ENCODE data around the gene SLC25A21.

SLC25A21 gene

DNA sequence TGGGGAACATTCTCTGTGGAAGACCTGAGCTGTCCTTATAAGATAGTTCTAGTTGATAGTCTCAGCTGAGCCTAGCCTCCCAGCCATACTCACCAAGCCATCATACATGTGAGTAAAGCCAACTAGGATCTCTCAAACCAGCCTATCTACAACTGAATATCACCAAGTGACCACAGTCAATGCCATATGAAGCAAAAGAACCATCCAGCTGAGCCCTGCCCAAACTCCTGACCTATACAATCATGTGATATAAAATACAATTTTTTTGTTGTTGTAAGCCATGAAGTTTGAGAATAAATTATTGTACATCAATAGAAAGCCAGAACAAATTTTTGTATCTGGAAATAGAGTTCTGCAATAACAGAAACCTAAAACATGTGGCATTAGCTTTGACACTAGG is 118.3 kb downstream of the SLC25A21 start:
- Histone ChIP-seq H3K4me3 (ENCODE audit: low read length) (no peak overlapping the region), H3K36me3 (ENCODE audit: insufficient read depth, low read depth, low read length) (no peaks in the 10 kb centered on the region), H3K9ac (ENCODE audit: low read depth, low read length) (no peak overlapping the region), H3K27me3 (ENCODE audit: insufficient read depth, low read length) (no peaks in the 10 kb centered on the region), H3K27ac (ENCODE audit: low read length) (no peak overlapping the region), H3K9me3 (ENCODE audit: insufficient read depth, low read depth, low read length) (peaks cover 6% of the 10 kb centered on the region), H3K4me1 (ENCODE audit: insufficient read depth, low read length) (peaks cover 13% of the 10 kb centered on the region; the same call in 1 of the 2 replicates)

DNA sequence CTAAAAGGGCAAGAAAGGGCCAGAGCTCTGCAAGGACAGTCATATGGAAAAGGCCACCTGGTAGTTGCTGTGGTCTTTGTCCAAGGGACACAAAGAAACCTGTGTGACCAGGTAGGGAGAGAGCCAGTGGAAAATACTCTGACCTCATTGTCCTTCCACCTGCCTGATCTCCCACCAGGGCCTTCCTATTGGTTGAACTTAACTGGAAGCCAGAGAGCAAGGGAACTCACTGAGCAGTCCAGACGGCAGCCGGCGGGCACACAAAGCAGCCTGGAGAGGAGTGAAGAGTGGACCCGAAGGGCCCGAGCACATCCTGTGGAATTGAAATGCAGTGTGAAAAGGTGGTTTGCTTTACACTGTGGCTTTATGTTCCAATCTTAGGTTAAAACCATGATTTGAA is 120.7 kb downstream of the SLC25A21 start:
- Histone ChIP-seq H3K9me3 (ENCODE audit: insufficient read depth, low read depth, low read length) (peaks cover 6% of the 10 kb centered on the region), H3K36me3 (ENCODE audit: insufficient read depth, low read depth, low read length) (no peaks in the 10 kb centered on the region), H3K4me1 (ENCODE audit: insufficient read depth, low read length) (peaks cover 6% of the 10 kb centered on the region; the same call in 1 of the 2 replicates), H3K27ac (ENCODE audit: low read length) (no peak overlapping the region), H3K9ac (ENCODE audit: low read depth, low read length) (no peak overlapping the region), H3K4me3 (ENCODE audit: low read length) (no peak overlapping the region), H3K27me3 (ENCODE audit: insufficient read depth, low read length) (no peaks in the 10 kb centered on the region)

DNA sequence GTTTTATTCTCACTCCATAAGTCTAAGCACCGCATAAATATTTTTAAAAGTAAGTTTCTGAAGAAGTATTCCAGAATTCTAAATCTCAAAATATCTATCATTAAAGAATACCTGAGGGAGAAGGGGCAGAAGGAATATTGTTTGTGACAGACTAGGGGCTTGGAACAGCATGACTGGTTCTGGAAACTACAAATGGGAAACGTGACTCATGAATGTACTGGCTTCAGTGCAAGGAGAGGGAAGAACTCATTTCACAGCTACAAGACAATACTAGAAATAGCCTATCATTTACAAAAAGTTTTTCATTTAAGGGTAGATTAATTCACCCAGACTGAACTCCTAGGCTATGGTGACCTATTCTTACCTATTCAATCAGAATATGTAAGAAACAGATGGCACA is 121.3 kb downstream of the SLC25A21 start:
- Histone ChIP-seq H3K4me3 (ENCODE audit: low read length) (no peak overlapping the region), H3K4me1 (ENCODE audit: insufficient read depth, low read length) (0 out of 2 replicates have a peak, but pooled peaks cover 4% of the 10 kb centered on the region), H3K9me3 (ENCODE audit: insufficient read depth, low read depth, low read length) (peaks cover 6% of the 10 kb centered on the region), H3K27ac (ENCODE audit: low read length) (no peak overlapping the region), H3K9ac (ENCODE audit: low read depth, low read length) (no peak overlapping the region), H3K36me3 (ENCODE audit: insufficient read depth, low read depth, low read length) (no peaks in the 10 kb centered on the region), H3K27me3 (ENCODE audit: insufficient read depth, low read length) (no peaks in the 10 kb centered on the region)

DNA sequence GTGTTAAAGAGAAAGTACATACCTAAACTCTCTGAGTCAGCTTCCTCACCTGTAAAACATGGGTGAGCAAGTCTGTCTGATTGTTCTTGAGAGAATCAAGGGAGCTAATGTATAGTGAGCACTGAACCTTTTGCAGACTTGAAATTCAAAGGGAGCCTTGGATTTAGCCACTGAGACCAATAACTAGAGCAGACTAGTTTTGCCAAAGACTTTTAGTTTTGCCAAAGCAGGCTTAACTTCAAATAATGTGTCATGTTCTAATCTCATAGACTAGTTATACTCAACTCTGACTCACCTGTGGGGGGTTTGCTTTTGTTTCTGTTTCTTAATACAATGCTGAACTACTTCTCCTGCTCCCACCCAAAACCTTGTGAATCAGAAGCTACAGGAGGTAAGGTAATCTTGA is 123.7 kb downstream of the SLC25A21 start:
- no peaks in the 10 kb centered on the region for H3K36me3 ChIP-seq (ENCODE audit: insufficient read depth, low read depth, low read length)
- 0 out of 2 replicates have a peak, but pooled peaks cover 4% of the 10 kb centered on the region for H3K4me1 ChIP-seq (ENCODE audit: insufficient read depth, low read length)
- H3K9ac ChIP-seq (ENCODE audit: low read depth, low read length) = no peak overlapping the region
- no peaks in the 10 kb centered on the region for H3K27me3 ChIP-seq (ENCODE audit: insufficient read depth, low read length)
- no peaks in the 10 kb centered on the region for H3K9me3 ChIP-seq (ENCODE audit: insufficient read depth, low read depth, low read length)
- no peak overlapping the region for H3K4me3 ChIP-seq (ENCODE audit: low read length)
- H3K27ac ChIP-seq (ENCODE audit: low read length) = no peak overlapping the region

DNA sequence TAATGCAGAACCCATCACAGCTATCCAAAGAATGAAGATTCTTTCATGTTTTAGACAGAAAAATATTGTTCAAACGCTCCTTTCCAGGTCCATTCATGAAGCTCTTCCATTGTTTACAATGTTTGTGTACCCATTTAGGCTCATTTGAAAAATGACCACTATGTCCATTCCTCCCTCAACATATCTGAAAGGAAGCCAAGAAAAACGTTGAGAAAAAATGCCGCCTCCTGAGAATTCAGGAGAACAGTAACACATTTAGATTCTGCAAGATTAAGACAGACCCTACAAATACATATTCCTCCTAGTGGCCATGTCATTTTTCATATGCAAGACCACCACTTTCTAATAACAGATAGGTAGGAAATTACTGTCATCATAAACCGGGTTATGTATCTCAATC is 124.4 kb downstream of the SLC25A21 start:
- Histone ChIP-seq H3K36me3 (ENCODE audit: insufficient read depth, low read depth, low read length) (no peaks in the 10 kb centered on the region), H3K4me1 (ENCODE audit: insufficient read depth, low read length) (0 out of 2 replicates have a peak, but pooled peaks cover 4% of the 10 kb centered on the region), H3K27me3 (ENCODE audit: insufficient read depth, low read length) (no peaks in the 10 kb centered on the region), H3K4me3 (ENCODE audit: low read length) (no peak overlapping the region), H3K9ac (ENCODE audit: low read depth, low read length) (no peak overlapping the region), H3K9me3 (ENCODE audit: insufficient read depth, low read depth, low read length) (no peaks in the 10 kb centered on the region), H3K27ac (ENCODE audit: low read length) (no peak overlapping the region)

DNA sequence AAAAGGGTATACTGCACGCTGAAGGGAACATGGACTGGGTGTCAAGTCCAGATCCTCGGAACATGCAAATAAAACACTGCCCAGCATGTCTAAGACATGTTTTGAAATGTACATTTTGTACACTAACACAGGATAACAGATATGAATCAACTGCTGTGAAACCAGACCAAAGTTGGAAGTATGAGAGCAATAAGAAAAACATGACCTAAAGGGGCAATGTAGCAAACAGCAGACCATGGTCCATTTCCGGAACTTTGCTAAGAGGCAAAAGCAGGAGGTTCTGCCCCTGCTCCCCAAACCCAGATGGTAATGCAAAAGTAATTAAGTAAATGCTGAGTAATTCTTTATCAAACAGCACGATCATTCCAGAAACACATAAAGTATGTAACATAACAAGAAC is 125.2 kb downstream of the SLC25A21 start:
- no peak overlapping the region for H3K4me3 ChIP-seq (ENCODE audit: low read length)
- H3K9me3 ChIP-seq (ENCODE audit: insufficient read depth, low read depth, low read length) = no peaks in the 10 kb centered on the region
- no peaks in the 10 kb centered on the region for H3K36me3 ChIP-seq (ENCODE audit: insufficient read depth, low read depth, low read length)
- H3K27ac ChIP-seq (ENCODE audit: low read length) = no peak overlapping the region
- H3K27me3 ChIP-seq (ENCODE audit: insufficient read depth, low read length) = no peaks in the 10 kb centered on the region
- H3K9ac ChIP-seq (ENCODE audit: low read depth, low read length) = no peak overlapping the region
- 0 out of 2 replicates have a peak, but pooled peaks cover 4% of the 10 kb centered on the region for H3K4me1 ChIP-seq (ENCODE audit: insufficient read depth, low read length)

DNA sequence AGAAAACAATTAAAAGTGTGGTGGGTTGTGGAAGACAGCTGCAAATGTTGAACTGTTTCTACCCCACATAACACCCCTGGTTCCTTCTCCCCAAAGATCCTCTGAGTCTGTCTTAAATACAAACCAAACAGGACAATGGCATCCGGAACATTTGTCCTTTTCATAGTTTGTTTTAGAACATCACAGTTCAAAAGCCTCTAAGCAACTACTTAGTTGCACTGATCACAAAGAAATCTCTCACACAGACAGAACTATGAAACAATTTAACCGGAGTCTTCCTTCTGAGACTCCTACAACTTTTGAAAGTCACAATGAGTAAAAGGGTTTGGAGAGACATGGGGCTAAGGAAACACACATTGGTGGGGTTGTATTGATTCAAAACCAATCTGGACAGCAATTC is 125.6 kb downstream of the SLC25A21 start:
- Histone ChIP-seq H3K9ac (ENCODE audit: low read depth, low read length) (no peak overlapping the region), H3K4me1 (ENCODE audit: insufficient read depth, low read length) (0 out of 2 replicates have a peak, but pooled peaks cover 4% of the 10 kb centered on the region), H3K36me3 (ENCODE audit: insufficient read depth, low read depth, low read length) (no peaks in the 10 kb centered on the region), H3K27ac (ENCODE audit: low read length) (no peak overlapping the region), H3K4me3 (ENCODE audit: low read length) (no peak overlapping the region), H3K27me3 (ENCODE audit: insufficient read depth, low read length) (no peaks in the 10 kb centered on the region), H3K9me3 (ENCODE audit: insufficient read depth, low read depth, low read length) (no peaks in the 10 kb centered on the region)

DNA sequence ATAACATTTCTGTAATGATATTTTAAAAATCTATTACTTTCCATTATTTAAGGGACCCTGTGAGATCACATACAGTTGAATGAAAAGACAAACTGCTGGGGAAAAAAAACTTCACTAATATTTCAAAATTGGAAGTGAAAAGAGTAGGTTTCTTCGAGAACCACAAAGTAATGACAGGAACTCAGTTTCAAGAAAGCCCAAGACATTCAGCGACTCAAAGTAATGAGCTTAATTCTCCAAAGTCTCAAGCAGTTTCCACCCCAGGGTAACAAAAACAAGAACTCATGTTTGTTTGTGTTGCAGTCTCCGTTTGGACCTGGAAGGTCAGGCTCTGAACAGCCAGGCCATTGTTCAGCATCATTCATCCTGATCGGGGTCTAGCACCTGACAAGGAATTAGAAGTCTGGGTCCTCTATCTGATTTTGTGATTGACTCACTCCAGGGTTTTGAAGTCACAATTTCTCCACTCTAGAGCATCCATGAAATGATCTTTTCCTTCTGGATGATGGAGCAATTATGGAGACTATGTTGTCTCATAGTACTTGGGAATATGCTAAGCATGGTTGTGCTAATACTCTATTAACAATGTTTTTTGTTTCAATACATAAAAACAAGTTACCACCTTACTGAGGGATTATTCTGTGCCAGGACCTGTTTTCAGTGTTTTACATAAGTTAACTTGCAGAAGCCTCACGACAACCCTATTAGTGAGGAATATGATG is 126.9 kb downstream of the SLC25A21 start:
- Histone ChIP-seq H3K9me3 (ENCODE audit: insufficient read depth, low read depth, low read length) (no peaks in the 10 kb centered on the region), H3K4me3 (ENCODE audit: low read length) (no peak overlapping the region), H3K4me1 (ENCODE audit: insufficient read depth, low read length) (no peaks in the 10 kb centered on the region), H3K9ac (ENCODE audit: low read depth, low read length) (no peak overlapping the region), H3K36me3 (ENCODE audit: insufficient read depth, low read depth, low read length) (no peaks in the 10 kb centered on the region), H3K27ac (ENCODE audit: low read length) (no peak overlapping the region), H3K27me3 (ENCODE audit: insufficient read depth, low read length) (no peaks in the 10 kb centered on the region)

DNA sequence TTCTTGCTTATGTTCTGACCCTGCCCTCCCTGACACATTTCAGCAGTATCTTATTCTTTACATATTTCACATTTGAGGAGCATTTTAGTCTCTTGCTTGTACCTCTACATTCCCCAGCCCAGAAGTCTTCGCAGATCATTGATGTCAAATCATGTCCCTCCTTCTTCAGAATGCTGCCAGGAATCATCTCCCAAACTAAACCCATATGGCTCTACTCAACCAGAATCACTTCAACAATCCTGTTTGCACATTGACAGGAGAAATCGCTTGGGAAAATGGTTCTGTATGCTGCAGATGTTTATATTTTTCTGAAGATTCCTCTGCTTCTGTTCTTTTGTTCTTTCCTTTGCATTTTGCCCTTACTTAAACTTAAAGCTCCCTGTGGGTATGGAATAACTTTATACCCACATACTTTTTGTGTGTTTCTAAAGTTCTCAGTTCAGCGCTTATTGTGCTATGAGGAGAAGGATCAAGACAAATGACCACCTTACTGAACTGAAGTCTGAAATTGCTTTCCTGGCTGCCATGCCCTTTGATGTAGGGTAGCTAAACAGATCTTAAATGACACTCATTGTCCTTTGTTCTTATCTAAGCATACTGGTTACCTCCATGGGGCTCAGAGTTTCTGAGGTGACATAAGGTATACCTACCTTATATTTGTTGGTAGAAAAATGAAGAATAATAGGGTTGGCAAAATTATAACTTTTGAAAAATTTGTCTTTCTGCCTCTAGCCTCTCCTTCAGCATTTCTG is 134.6 kb downstream of the SLC25A21 start:
- H3K9me3 ChIP-seq (ENCODE audit: insufficient read depth, low read depth, low read length) = no peaks in the 10 kb centered on the region
- H3K27ac ChIP-seq (ENCODE audit: low read length) = no peak overlapping the region
- peaks cover 33% of the 10 kb centered on the region for H3K4me1 ChIP-seq (ENCODE audit: insufficient read depth, low read length)
- H3K4me3 ChIP-seq (ENCODE audit: low read length) = no peak overlapping the region
- no peaks in the 10 kb centered on the region for H3K27me3 ChIP-seq (ENCODE audit: insufficient read depth, low read length)
- H3K9ac ChIP-seq (ENCODE audit: low read depth, low read length) = no peak overlapping the region
- H3K36me3 ChIP-seq (ENCODE audit: insufficient read depth, low read depth, low read length) = no peaks in the 10 kb centered on the region

DNA sequence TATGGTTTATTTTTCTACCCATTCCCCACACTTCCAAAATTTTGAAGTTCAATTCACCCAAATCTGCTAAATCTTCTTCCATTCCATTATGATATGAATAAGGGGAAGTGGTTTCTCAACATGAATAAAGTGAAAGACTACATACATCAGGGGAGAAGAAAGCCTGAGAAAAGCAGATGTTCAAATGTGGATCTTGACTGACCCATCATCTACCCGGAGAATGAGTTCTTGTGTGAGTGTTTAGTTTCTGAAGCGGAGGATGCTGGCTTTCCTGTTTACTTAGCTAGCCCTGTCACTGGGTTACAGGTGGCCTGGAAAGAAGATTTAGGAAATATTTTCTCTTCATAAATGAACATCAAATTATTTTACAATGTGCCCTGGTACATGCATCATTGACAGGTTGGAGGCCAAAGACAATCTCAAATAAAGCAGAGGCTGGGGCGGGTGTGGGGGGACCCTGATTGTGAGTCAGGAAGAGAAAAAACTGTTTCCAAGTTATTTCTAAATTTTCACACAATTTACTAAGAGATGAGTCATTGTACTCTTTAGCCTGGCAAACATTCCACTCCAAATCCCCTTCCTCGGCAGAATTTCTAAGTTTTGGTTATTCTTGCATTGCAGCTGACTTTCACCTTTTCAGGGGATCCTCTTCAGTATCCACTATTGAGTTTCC is 135.6 kb downstream of the SLC25A21 start:
- H3K4me1 ChIP-seq (ENCODE audit: insufficient read depth, low read length) = peaks cover 33% of the 10 kb centered on the region

DNA sequence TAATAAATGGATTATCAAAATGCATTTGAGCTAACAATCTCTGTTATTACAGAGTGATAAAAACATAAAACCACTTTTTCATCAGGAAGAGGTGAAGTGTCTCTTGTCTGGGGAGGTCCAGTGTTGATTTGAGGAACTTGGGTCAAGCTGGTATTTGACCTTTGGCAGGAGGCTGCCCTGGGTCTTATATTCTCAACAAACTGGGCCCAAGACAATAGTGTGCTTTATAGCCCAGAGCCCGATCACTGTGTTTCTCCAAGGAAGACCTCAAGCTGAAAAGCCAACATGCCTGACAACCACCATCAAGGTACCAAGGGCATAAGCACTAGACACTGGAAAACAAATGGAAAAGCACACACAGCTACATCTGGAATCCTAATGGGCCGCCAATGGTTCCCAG is 137.0 kb downstream of the SLC25A21 start:
- Histone ChIP-seq H3K9ac (ENCODE audit: low read depth, low read length) (no peak overlapping the region), H3K27me3 (ENCODE audit: insufficient read depth, low read length) (peaks cover under 1% of the 10 kb centered on the region; the same call in 1 of the 2 replicates), H3K36me3 (ENCODE audit: insufficient read depth, low read depth, low read length) (no peaks in the 10 kb centered on the region), H3K4me3 (ENCODE audit: low read length) (no peak overlapping the region), H3K9me3 (ENCODE audit: insufficient read depth, low read depth, low read length) (no peaks in the 10 kb centered on the region), H3K27ac (ENCODE audit: low read length) (no peak overlapping the region), H3K4me1 (ENCODE audit: insufficient read depth, low read length) (peaks cover 37% of the 10 kb centered on the region)

More for the DNA sequence above, 135.6 kb downstream of the SLC25A21 start:
- Histone ChIP-seq H3K9me3 (ENCODE audit: insufficient read depth, low read depth, low read length) (no peaks in the 10 kb centered on the region), H3K9ac (ENCODE audit: low read depth, low read length) (no peak overlapping the region), H3K27ac (ENCODE audit: low read length) (no peak overlapping the region), H3K27me3 (ENCODE audit: insufficient read depth, low read length) (no peaks in the 10 kb centered on the region), H3K36me3 (ENCODE audit: insufficient read depth, low read depth, low read length) (no peaks in the 10 kb centered on the region), H3K4me3 (ENCODE audit: low read length) (no peak overlapping the region)

All from iPS-20b (cell line).